DOHH2 (cell line): Measurements from ENCODE around the gene PPP1R18.
"Not testable (repeated sequence)": the region's sequence is repeated elsewhere in the genome, so short reads cannot be mapped to it uniquely, and the experiment has no call there.

Experiments
- H3F3A ChIP-seq: fragments of 200-600 bp; sonication (generic), shearing (Covaris generic); 2 replicates; pipeline ENCODE4 v1.6.0; 2016; ENCODE audit warnings: antibody characterized with exemption, mild to moderate bottlenecking; ENCODE audit not compliant: control insufficient read depth, insufficient read depth
- H3K27ac ChIP-seq: fragments of 200-600 bp; sonication (generic); 2 replicates; pipeline ENCODE4 v1.5.1; 2014; ENCODE audit warnings: low read depth, mild to moderate bottlenecking, low read length, moderate library complexity
- H3K27me3 ChIP-seq: fragments of 200-600 bp; sonication (generic); 2 replicates; pipeline ENCODE4 v1.6.1; 2014; ENCODE audit warnings: mild to moderate bottlenecking, low read length, mixed read lengths; ENCODE audit not compliant: control insufficient read depth
- H3K36me3 ChIP-seq: fragments of 200-600 bp; sonication (generic); 2 replicates; pipeline ENCODE4 v1.6.1; 2014; ENCODE audit warnings: mild to moderate bottlenecking, low read length, moderate library complexity, mixed read lengths; ENCODE audit not compliant: control insufficient read depth
- H3K4me1 ChIP-seq: fragments of 200-600 bp; sonication (generic); 2 replicates; pipeline ENCODE4 v1.6.1; 2014; ENCODE audit warnings: mild to moderate bottlenecking, low read length, mixed read lengths; ENCODE audit not compliant: control insufficient read depth
- H3K4me2 ChIP-seq: fragments of 200-600 bp; sonication (generic); 2 replicates; pipeline ENCODE4 v1.6.0; 2014; ENCODE audit warnings: mild to moderate bottlenecking, low read length, moderate library complexity
- H3K4me3 ChIP-seq: fragments of 200-600 bp; sonication (generic); 2 replicates; pipeline ENCODE4 v1.5.1; 2014; ENCODE audit warnings: mild to moderate bottlenecking, low read length, mixed read lengths
- H3K79me2 ChIP-seq: fragments of 200-600 bp; sonication (generic); 2 replicates; pipeline ENCODE4 v1.6.1; 2014; ENCODE audit warnings: mild to moderate bottlenecking, low read length, mixed read lengths; ENCODE audit not compliant: control insufficient read depth
- H3K9me2 ChIP-seq: fragments of 200-600 bp; sonication (generic); replicated peaks from 2 replicates; pipeline ENCODE4 v1.6.1; 2014; ENCODE audit warnings: mild to moderate bottlenecking, low read length, mixed read lengths; ENCODE audit not compliant: control insufficient read depth
- H3K9me3 ChIP-seq: fragments of 200-600 bp; sonication (generic); 2 replicates; pipeline ENCODE4 v1.6.1; 2014; ENCODE audit warnings: antibody characterized with exemption, low read length, mixed read lengths; ENCODE audit not compliant: control insufficient read depth, insufficient read depth
- H4K20me1 ChIP-seq: fragments of 200-600 bp; sonication (generic); 2 replicates; pipeline ENCODE4 v1.6.0; 2014; ENCODE audit warnings: low read depth, mild to moderate bottlenecking, antibody characterized with exemption, low read length, moderate library complexity; ENCODE audit not compliant: control insufficient read depth, insufficient read depth
- EZH2phosphoT487 ChIP-seq: fragments of 200-600 bp; sonication (generic); IDR thresholded peaks from 2 replicates; pipeline ENCODE4 v1.6.1; 2017; ENCODE audit warnings: borderline replicate concordance, mild to moderate bottlenecking, antibody characterized with exemption, low read length, moderate library complexity, mixed read lengths
- TF ChIP-seq, protein P1 (sequence below): fragments of 200-600 bp; sonication (generic); IDR thresholded peaks from one replicate; pipeline ENCODE4 v1.5.1; 2014; ENCODE audit warnings: antibody characterized with exemption, mild to moderate bottlenecking, low read depth, low read length; ENCODE audit not compliant: poor library complexity, severe bottlenecking

Gene PPP1R18

DNA sequence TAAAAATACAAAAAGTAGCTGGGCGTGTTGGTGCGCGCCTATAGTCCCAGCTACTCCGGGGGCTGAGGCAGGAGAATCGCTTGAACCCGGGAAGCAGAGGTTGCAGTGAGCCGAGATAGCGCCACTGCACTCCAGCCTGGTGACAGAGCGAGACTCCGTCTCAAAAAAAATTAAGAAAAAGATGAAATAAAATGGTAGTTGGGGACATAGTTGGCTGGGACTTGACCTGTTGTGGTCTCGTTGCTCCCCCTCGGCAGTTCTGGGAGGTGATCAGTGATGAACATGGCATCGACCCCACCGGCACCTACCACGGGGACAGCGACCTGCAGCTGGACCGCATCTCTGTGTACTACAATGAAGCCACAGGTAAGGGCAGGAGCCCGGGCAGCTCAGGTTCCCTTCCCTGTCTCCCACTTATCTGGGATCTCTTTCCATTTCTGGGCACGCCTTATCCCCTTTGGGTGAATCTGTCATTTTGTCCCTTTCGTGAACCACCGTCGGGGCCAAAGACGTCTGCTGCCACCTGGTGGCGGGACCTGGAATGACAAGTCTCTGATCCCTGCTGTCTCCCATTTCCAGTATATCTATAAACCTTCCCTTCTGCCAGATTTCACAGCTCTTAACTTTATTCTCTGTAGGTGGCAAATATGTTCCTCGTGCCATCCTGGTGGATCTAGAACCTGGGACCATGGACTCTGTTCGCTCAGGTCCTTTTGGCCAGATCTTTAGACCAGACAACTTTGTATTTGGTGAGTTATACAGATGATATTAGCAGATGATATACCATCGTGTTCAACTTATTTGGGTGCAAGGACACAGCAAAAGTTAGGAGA lies 36.1 kb upstream of the PPP1R18 start:
- Histone ChIP-seq H3K9me3 (no peaks in the 10 kb centered on the region), H3K27ac (peak overlapping the region; percentile 100), H3K4me2 (peak overlapping the region; percentile 94), H3K79me2 (peaks cover 75% of the 10 kb centered on the region), H4K20me1 (peaks cover 16% of the 10 kb centered on the region), H3K4me1 (peaks cover 48% of the 10 kb centered on the region), H3K36me3 (peaks cover 77% of the 10 kb centered on the region), H3F3A (peaks cover 81% of the 10 kb centered on the region), H3K9me2 (no peaks in the 10 kb centered on the region), H3K27me3 (no peaks in the 10 kb centered on the region), H3K4me3 (peak overlapping the region; percentile 88)
- TF ChIP-seq, protein P1, sequence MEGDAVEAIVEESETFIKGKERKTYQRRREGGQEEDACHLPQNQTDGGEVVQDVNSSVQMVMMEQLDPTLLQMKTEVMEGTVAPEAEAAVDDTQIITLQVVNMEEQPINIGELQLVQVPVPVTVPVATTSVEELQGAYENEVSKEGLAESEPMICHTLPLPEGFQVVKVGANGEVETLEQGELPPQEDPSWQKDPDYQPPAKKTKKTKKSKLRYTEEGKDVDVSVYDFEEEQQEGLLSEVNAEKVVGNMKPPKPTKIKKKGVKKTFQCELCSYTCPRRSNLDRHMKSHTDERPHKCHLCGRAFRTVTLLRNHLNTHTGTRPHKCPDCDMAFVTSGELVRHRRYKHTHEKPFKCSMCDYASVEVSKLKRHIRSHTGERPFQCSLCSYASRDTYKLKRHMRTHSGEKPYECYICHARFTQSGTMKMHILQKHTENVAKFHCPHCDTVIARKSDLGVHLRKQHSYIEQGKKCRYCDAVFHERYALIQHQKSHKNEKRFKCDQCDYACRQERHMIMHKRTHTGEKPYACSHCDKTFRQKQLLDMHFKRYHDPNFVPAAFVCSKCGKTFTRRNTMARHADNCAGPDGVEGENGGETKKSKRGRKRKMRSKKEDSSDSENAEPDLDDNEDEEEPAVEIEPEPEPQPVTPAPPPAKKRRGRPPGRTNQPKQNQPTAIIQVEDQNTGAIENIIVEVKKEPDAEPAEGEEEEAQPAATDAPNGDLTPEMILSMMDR, result peak; percentile 95
- no peak for TF ChIP-seq EZH2phosphoT487

DNA sequence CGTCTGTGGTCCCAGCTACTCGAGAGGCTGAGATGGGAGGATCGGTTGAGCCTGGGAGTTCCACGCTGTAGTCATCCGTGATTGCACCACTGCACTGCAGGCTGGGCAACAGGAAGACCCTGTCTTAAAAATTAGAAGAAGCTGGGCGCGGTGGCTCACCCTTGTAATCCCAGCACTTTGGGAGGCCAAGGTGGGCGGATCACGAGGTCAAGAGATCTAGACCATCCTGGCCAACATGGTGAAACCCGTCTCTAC lies 35.5 kb upstream of the PPP1R18 start:
- not testable (repeated sequence) for H3K27me3 ChIP-seq, H3K9me3 ChIP-seq, H3K9me2 ChIP-seq
- Histone ChIP-seq H4K20me1 (peaks cover 16% of the 10 kb centered on the region), H3K79me2 (peaks cover 77% of the 10 kb centered on the region), H3K36me3 (peaks cover 75% of the 10 kb centered on the region), H3K27ac (peak overlapping the region; percentile 100), H3K4me2 (peak overlapping the region; percentile 94), H3K4me1 (peaks cover 48% of the 10 kb centered on the region), H3F3A (peaks cover 76% of the 10 kb centered on the region), H3K4me3 (peak overlapping the region; percentile 88)

DNA sequence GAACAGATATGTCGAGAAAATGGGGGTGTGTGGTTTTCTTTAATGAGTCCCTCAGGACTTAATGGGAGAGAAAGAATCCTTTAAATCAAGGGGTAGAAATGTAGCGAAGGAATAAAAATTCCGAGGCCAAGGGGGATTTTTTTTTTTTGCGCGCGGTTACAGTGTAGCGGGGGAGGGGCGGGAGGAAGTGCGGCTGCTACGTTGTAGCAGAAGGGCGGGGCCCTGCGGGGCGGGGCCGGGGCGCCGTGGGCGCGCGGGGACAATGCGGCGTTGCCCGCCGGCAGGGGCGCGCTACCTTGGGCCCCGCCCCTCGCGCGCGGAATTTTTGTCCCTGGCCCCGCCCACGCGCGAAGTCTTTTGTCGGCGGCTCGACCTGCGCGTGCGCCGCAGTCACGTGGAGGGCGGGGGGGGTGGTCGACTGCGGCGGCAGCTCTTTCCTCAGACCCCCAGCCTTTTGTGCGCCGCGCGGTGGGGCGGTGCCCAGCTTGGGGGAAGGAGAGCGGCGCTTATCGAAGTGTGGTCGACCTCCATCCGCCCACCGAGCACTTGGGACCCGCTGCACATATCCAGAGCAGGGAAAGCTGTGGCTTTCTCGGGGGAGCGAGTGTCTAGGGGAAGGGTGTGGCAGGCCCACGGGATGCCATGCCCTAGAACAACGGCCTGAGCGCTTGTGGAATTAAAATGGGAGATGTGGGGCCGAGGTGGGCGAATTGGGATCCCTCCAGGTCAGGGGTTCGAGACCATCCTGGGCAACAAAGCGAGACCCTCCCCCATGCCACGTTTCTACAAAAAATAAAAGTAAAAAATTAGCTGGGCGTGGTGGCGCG lies 35.0 kb upstream of the PPP1R18 start:
- Histone ChIP-seq H3K9me3 (no peaks in the 10 kb centered on the region), H3K4me1 (peaks cover 53% of the 10 kb centered on the region), H3K27ac (peak overlapping the region; percentile 100), H3K79me2 (peaks cover 82% of the 10 kb centered on the region), H3K4me2 (peak overlapping the region; percentile 94), H3K36me3 (peaks cover 75% of the 10 kb centered on the region), H3K9me2 (no peaks in the 10 kb centered on the region), H3K27me3 (no peaks in the 10 kb centered on the region), H3F3A (peaks cover 70% of the 10 kb centered on the region), H3K4me3 (peak overlapping the region; percentile 88), H4K20me1 (peaks cover 16% of the 10 kb centered on the region)
- TF ChIP-seq, protein P1, result peak; percentile 28
- no peak for TF ChIP-seq EZH2phosphoT487

DNA sequence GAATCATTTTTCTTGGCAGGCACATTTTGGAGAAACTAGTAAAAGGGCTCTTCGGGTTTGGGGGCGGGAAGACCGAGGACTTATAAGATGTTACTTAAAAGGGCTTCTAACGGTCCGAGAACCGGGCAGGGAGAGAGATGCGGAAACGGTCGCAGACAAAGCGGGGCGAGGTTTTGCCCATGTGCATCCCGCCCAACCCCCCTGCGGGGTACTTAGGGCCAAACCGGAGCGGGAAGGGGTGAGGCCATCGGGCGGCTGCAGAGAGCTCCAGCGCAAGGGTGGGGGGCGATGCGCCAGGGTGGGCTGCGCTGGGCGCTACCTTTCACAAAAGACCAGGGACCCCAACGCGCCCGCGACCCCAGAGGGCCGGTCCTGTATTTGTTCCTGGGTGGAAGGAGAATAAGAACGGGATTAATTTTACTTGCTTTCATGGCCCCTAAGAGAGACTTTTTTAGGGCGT lies 34.3 kb upstream of the PPP1R18 start:
- Histone ChIP-seq H3K4me2 (peak overlapping the region; percentile 76), H4K20me1 (peaks cover 16% of the 10 kb centered on the region), H3K4me3 (peak overlapping the region; percentile 88), H3K36me3 (peaks cover 76% of the 10 kb centered on the region), H3K9me3 (no peaks in the 10 kb centered on the region), H3F3A (peaks cover 65% of the 10 kb centered on the region), H3K4me1 (peaks cover 57% of the 10 kb centered on the region), H3K9me2 (no peaks in the 10 kb centered on the region), H3K79me2 (peaks cover 86% of the 10 kb centered on the region), H3K27me3 (no peaks in the 10 kb centered on the region), H3K27ac (peak overlapping the region; percentile 100)
- TF ChIP-seq, protein P1, result no peak
- no peak for TF ChIP-seq EZH2phosphoT487
